Measurements from ENCODE around the gene VSTM2L.

The VSTM2L gene

GRCh38 chr20:37880726-37881591 is 22.0 kb upstream of the VSTM2L start:
- H3K4me3 ChIP-seq (IDR thresholded peaks at IDR 0.05; ENCODE audit: insufficient read depth, low read depth, low read length): no peak overlapping the region
- H3K36me3 ChIP-seq (ENCODE audit: insufficient read depth): no peaks in the 10 kb centered on the region
- H3K27ac ChIP-seq: no peak overlapping the region
- no peaks in the 10 kb centered on the region for H3K27me3 ChIP-seq (ENCODE audit: insufficient read depth, low read depth)
- H4K20me1 ChIP-seq (ENCODE audit: insufficient read depth): no peaks in the 10 kb centered on the region
- H3K79me2 ChIP-seq (ENCODE audit: insufficient read depth, low read depth): no peaks in the 10 kb centered on the region
- H3K9ac ChIP-seq: no peak overlapping the region
- no peak overlapping the region for H2AFZ ChIP-seq (ENCODE audit: low read depth)
- no peak overlapping the region for H3K4me2 ChIP-seq
- H3K4me1 ChIP-seq (ENCODE audit: low read depth, poor library complexity, severe bottlenecking): no peaks in the 10 kb centered on the region
- no peak for TF ChIP-seq CTCF (conservative IDR thresholded peaks at IDR 0.05; ENCODE audit: low read depth, low read length)

- no peak overlapping the region for H3K9ac ChIP-seq
- H3K27me3 ChIP-seq (ENCODE audit: insufficient read depth, low read depth): no peaks in the 10 kb centered on the region
- no peak overlapping the region for H3K27ac ChIP-seq
- H4K20me1 ChIP-seq (ENCODE audit: insufficient read depth): no peaks in the 10 kb centered on the region
- no peak overlapping the region for H2AFZ ChIP-seq (ENCODE audit: low read depth)
- no peak overlapping the region for H3K4me2 ChIP-seq
- no peak overlapping the region for H3K4me3 ChIP-seq (IDR thresholded peaks at IDR 0.05; ENCODE audit: insufficient read depth, low read depth, low read length)
- TF ChIP-seq CTCF (conservative IDR thresholded peaks at IDR 0.05; ENCODE audit: low read depth, low read length): no peak
- H3K4me1 ChIP-seq (ENCODE audit: low read depth, poor library complexity, severe bottlenecking): no peaks in the 10 kb centered on the region
- H3K79me2 ChIP-seq (ENCODE audit: insufficient read depth, low read depth): no peaks in the 10 kb centered on the region
- no peaks in the 10 kb centered on the region for H3K36me3 ChIP-seq (ENCODE audit: insufficient read depth)
Observed at GRCh38 chr20:37881601-37882343, 21.2 kb upstream of the VSTM2L start.

GRCh38 chr20:37882961-37883712 is 19.8 kb upstream of the VSTM2L start:
- Histone ChIP-seq H3K4me1 (ENCODE audit: low read depth, poor library complexity, severe bottlenecking) (no peaks in the 10 kb centered on the region), H3K4me3 (IDR thresholded peaks at IDR 0.05; ENCODE audit: insufficient read depth, low read depth, low read length) (no peak overlapping the region), H3K79me2 (ENCODE audit: insufficient read depth, low read depth) (no peaks in the 10 kb centered on the region), H3K36me3 (ENCODE audit: insufficient read depth) (no peaks in the 10 kb centered on the region), H3K27me3 (ENCODE audit: insufficient read depth, low read depth) (no peaks in the 10 kb centered on the region), H2AFZ (ENCODE audit: low read depth) (no peak overlapping the region), H3K27ac (no peak overlapping the region), H4K20me1 (ENCODE audit: insufficient read depth) (no peaks in the 10 kb centered on the region), H3K9ac (no peak overlapping the region), H3K4me2 (no peak overlapping the region)
- no peak for TF ChIP-seq CTCF (conservative IDR thresholded peaks at IDR 0.05; ENCODE audit: low read depth, low read length)

GRCh38 chr20:37885042-37885441 is 17.9 kb upstream of the VSTM2L start:
- no peak overlapping the region for H3K9ac ChIP-seq
- H3K27ac ChIP-seq: no peak overlapping the region
- no peak for TF ChIP-seq CTCF (conservative IDR thresholded peaks at IDR 0.05; ENCODE audit: low read depth, low read length)
- H2AFZ ChIP-seq (ENCODE audit: low read depth): no peak overlapping the region
- no peaks in the 10 kb centered on the region for H3K36me3 ChIP-seq (ENCODE audit: insufficient read depth)
- H3K27me3 ChIP-seq (ENCODE audit: insufficient read depth, low read depth): no peaks in the 10 kb centered on the region
- H3K4me1 ChIP-seq (ENCODE audit: low read depth, poor library complexity, severe bottlenecking): no peaks in the 10 kb centered on the region
- no peak overlapping the region for H3K4me2 ChIP-seq
- no peaks in the 10 kb centered on the region for H4K20me1 ChIP-seq (ENCODE audit: insufficient read depth)
- H3K79me2 ChIP-seq (ENCODE audit: insufficient read depth, low read depth): no peaks in the 10 kb centered on the region
- no peak overlapping the region for H3K4me3 ChIP-seq (IDR thresholded peaks at IDR 0.05; ENCODE audit: insufficient read depth, low read depth, low read length)
